HG03469 (cell line): ENCODE data around the gene KMT2B.

Source experiments
- ATAC-seq: cut with Tn5 transposase; IDR thresholded peaks from one replicate; pipeline ENCODE4 v1.9.1; 2021; ENCODE audit warnings: mild to moderate bottlenecking, moderate library complexity, moderate number of reproducible peaks; ENCODE audit not compliant: unreplicated experiment

The KMT2B gene

DNA sequence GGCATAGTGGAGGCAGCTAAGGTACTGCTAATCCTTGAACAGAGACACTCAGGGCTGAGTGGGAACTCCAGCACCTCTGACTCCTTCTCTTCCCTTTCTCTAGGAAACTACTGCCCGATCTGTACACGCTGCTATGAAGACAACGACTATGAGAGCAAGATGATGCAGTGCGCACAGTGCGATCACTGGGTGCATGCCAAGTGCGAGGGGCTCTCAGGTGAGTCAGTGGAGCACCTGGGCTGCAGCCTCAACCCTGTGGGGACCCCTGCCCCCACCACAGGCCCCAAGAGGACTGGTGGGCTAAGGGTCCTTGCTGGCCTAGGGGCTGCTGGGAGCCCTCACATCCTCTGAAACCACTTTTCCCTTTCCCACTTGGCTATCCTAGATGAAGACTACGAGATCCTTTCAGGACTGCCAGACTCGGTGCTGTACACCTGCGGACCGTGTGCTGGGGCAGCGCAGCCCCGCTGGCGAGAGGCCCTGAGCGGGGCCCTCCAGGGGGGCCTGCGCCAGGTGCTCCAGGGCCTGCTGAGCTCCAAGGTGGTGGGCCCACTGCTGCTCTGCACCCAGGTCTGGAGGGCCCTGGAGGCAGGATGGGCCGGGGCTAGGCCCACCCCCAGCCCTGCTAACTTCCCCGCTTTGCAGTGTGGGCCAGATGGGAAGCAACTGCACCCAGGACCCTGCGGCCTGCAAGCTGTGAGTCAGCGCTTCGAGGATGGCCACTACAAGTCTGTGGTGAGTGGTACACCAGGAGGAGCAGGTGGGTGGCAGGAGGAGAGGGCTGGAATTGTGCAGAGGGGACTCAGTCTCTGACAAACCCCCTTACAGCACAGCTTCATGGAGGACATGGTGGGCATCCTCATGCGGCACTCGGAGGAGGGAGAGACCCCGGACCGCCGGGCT is 9.5 kb downstream of the KMT2B start:
- ATAC-seq: no peak

DNA sequence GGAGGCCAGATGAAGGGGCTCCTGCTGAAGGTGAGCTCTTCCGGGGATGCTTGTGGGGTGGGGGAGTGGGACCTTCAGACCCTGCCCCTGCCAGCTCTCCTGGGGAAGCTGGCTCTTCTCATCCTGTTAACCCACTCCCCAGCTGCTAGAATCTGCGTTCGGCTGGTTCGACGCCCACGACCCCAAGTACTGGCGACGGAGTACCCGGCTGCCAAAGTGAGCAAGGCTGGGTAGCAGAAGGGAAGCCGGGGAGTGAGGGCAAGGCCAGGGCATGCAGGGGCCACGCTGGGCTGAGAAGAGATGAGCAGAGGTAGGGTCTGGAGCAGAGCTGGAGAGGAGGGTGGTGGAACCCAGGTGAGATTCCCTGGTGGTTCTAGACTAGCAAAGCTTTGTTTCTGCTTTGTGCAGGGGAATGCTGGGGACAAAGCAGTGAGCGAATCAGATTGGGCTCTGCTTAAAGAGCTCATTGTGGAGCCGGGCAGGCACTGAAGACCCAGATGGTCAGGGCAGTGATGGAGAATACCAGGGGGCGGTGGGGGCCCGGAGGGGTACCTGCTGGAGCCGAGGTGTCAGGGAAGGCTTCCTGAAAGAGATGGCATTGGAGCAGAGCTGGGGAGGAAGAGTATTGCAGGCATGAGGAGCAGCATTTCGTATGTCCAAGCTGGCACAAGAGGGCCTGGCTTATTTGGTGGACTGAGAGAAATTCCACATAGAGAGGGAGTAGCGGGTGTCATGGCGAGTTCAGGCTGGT is 10.3 kb downstream of the KMT2B start:
- ATAC-seq: no peak

DNA sequence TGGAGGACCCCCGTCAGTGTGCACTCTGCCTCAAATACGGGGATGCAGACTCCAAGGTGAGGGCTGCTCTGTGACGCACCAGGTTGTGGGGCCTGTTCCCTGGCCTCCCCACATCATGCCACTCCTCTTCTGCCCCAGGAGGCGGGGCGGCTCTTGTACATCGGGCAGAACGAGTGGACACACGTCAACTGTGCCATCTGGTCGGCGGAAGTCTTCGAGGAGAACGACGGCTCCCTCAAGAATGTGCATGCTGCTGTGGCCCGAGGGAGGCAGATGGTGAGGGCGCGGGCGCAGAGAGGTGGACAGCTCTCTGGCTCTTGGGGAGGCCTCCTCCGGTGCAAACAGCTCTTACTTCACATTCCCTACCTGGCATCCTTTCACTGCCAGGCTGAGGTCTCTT is 11.2 kb downstream of the KMT2B start:
- no peak for ATAC-seq

DNA sequence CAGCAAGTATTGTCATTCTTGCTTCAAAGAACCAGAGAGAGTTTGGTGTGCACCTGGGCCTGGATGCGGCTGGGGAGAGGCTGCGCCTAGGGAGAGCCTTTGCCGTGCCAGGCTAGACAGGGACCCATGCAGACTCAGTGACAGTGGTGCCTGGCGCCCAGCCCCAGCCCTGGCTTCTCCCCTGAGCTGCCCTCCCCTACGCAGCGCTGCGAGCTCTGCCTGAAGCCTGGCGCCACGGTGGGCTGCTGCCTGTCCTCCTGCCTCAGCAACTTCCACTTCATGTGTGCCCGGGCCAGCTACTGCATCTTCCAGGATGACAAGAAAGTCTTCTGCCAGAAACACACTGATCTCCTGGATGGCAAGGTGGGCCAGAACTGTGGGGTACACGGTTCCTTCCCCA is 12.0 kb downstream of the KMT2B start:
- ATAC-seq: no peak

DNA sequence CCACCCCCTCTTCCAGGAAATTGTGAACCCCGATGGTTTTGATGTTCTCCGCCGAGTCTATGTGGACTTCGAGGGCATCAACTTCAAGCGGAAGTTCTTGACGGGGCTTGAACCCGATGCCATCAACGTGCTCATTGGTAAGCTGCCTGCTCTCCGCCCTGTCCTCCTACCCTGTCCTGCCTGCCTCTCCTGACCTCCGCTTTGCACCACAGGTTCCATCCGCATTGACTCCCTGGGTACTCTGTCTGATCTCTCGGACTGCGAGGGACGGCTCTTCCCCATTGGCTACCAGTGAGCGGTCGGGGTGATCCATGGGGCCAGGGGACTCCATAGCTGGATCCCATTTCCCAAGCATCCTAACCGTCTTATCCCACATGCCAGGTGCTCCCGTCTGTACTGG is 12.5 kb downstream of the KMT2B start:
- ATAC-seq: no peak

DNA sequence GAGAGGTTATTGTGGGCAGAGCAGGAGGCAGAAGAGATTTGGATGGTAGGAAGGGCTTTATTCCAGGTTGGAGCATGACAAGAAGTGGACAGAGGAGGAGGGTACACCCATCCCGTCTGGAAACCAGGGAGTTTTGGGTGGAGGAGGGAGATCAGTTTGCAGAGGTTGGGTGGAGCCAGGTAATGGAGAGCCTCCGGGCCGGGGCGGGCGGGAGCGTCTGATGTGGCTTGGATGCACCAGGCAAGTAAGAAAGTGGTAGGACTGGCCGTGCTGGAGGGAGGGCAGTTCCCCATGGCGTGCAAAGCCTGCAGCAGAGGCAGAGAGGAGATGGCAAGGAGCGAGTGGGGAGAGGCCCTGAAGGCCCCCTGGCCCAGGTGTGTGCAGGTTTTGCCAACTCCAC is 13.6 kb downstream of the KMT2B start:
- ATAC-seq: no peak

DNA sequence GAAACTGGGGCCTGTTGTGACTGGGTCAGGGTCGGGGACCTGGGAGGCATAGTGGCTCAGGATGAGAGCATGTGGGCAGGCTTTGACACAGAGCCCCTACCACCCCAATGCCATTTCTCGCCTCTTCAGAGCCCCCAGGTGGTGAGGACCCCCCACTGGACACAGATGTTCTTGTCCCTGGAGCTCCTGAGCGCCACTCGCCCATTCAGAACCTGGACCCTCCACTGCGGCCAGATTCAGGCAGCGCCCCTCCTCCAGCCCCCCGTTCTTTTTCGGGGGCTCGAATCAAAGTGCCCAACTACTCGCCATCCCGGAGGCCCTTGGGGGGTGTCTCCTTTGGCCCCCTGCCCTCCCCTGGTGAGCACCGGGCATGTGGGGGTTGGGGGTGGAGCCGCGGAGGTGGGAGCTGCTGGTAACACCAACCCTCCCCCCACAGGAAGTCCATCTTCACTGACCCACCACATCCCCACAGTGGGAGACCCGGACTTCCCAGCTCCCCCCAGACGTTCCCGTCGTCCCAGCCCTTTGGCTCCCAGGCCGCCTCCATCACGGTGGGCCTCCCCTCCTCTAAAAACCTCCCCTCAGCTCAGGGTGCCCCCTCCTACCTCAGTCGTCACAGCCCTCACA is 14.1 kb downstream of the KMT2B start:
- ATAC-seq: no peak

DNA sequence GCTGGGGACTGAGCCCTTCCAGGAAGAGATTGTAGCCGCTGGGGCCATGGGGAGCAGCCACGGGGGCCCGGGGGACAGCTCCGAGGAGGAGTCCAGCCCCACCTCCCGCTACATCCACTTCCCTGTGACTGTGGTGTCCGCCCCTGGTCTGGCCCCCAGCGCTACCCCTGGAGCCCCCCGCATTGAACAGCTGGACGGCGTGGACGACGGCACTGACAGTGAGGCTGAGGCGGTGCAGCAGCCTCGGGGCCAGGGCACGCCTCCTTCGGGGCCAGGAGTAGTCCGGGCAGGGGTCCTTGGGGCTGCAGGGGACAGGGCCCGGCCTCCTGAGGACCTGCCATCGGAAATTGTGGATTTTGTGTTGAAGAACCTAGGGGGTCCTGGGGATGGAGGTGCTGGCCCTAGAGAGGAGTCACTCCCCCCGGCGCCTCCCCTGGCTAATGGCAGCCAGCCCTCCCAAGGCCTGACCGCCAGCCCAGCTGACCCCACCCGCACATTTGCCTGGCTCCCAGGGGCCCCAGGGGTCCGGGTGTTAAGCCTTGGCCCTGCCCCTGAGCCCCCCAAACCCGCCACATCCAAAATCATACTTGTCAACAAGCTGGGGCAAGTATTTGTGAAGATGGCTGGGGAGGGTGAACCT is 14.9 kb downstream of the KMT2B start:
- no peak for ATAC-seq

DNA sequence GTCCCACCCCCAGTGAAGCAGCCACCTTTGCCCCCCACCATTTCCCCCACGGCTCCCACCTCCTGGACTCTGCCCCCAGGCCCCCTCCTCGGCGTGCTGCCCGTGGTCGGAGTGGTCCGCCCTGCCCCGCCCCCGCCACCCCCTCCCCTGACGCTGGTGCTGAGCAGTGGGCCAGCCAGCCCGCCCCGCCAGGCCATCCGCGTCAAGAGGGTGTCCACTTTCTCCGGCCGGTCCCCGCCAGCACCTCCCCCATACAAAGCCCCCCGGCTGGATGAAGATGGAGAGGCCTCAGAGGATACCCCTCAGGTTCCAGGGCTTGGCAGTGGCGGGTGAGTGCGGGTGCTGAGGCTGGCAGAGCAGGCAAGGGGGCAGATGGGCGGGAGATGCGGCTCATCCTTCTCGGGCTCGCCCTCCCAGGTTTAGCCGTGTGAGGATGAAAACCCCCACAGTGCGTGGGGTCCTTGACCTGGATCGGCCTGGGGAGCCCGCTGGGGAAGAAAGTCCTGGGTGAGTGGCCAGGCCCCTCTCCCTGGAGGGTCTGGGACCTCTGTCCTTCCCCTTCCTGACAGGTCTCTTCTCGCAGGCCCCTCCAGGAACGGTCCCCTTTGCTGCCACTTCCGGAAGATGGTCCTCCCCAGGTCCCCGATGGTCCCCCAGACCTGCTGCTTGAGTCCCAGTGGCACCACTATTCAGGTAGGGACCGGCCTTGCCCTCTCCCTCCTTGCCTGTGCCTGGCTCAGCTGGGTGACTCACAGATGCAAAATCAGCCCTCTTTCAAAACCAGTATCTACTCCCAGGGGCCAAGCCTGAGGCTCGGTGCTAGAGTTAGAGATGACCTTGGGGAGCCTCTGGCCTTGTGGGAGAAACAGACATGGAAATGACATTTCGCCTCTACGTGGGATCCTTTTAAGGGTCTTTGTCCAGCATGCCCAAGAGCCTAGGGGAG is 15.7 kb downstream of the KMT2B start:
- ATAC-seq: no peak

DNA sequence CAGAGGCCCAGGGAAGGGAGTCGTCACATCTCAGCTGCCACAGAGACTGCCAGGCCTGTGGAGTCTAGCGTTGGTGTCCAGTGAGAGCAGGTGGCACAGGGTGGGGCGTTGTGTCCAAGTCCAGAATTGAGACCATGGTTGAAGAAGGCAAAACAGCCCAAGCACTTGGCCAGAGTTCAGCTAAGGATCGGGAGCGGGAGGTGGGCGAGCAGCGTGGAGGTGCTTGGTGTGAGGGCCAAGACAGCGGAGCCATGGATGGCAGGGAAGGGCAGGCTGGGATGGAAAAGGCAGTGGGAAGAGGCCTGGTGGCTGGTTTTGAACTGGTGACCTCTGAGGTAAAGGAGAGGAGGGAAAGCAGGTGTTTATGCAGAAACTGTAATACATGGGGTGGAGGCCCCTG is 16.5 kb downstream of the KMT2B start:
- no peak for ATAC-seq

DNA sequence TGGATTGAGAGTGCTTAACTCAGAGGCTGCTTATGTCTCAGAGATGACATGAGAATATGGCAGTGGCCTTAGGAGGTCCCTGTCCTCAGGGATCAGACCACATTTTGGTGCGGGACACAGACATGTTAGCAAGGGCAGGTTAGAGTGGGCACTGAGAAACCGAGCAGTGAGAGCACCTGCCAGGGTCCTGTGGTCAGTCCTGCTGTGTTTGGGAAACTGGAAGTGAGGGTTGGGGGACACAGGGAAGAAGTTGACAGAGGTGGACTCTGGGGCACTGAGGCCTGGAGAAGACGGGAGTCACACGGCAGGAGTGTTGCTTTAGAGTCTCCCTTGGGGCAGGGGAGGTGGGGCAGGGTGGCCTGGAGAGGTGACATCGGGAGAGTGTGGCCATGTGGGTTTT is 17.1 kb downstream of the KMT2B start:
- ATAC-seq: no peak

DNA sequence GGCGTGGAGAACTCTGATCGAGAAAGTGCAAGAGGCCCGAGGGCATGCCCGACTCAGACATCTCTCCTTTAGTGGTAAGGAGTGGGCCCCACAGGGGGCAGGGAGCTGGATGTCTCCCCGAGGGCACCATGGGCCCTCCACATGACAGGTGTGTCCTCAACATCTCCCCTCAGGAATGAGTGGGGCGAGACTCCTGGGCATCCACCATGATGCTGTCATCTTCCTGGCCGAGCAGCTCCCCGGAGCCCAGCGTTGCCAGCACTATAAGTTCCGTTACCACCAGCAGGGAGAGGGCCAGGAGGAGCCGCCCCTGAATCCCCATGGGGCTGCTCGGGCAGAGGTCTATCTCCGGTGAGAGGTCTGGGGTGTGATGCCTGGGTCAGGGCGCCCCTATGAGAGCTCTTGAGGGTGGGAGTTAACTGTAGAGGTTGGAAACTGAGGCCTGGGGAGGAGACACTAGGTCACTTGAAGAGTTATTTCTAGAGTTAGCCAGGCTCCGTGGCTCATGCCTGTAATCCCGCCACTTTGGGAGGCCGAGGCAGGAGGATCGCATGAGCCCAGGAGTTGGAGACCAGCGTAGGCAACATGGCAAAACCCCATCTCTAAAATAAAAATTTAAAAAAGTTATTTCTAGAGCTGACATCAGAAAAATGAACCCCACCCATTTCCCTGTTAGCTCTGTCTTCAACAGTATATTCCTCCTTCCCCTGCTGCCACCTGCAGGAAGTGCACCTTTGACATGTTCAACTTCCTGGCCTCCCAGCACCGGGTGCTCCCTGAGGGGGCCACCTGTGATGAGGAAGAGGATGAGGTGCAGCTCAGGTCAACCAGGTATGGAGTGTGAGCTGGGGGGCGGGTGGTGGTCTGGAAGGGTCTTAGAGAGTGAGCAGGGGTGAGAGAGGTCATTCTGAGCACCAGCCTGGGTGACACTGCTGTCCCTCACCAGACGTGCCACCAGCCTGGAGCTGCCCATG is 19.4 kb downstream of the KMT2B start:
- ATAC-seq: no peak

DNA sequence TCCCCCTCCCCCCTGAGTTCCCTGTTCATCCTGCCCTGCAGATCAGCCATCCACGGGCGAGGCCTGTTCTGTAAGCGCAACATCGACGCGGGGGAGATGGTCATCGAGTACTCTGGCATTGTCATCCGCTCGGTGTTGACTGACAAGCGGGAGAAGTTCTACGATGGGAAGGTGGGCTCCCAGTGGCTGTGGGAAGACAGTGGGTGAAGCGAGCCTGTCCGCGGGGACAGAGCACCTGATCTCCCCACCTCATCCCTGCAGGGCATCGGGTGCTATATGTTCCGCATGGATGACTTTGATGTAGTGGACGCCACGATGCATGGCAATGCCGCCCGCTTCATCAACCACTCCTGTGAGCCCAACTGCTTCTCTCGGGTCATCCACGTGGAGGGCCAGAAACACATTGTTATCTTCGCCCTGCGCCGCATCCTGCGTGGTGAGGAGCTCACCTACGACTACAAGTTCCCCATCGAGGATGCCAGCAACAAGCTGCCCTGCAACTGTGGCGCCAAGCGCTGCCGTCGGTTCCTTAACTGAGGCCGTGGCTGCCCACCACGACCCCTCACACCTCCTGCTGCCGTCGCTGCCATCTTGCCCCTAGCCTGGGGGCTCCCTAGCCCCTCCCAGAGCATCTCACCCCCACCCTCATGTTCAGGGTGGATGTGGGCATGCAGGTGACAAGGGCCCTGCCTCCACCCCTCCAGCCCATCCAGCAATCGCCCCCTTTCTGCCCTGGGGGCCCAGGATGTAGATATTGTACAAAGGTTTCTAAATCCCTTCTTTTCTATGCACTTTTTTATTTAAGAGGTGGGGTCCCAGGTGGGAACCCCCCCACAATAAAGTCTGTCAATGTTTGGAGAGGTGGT is 20.5 kb downstream of the KMT2B start:
- no peak for ATAC-seq

DNA sequence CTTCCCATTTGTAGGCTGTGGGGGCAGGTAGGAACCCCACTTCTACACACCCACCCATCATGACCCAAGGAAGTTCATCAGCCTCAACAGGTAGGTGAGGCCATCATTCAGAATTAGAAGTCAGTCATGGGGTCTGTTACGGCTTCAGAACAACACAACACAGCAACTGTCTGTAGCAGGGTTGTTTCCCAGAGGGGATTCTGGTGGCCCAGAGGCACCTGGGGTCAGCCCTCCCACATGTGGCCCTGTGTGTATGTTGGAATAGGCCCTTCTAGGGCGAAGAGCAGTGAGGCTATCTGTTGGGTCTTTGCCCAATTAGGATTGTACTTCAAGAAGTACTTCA is 21.1 kb downstream of the KMT2B start:
- ATAC-seq: no peak

DNA sequence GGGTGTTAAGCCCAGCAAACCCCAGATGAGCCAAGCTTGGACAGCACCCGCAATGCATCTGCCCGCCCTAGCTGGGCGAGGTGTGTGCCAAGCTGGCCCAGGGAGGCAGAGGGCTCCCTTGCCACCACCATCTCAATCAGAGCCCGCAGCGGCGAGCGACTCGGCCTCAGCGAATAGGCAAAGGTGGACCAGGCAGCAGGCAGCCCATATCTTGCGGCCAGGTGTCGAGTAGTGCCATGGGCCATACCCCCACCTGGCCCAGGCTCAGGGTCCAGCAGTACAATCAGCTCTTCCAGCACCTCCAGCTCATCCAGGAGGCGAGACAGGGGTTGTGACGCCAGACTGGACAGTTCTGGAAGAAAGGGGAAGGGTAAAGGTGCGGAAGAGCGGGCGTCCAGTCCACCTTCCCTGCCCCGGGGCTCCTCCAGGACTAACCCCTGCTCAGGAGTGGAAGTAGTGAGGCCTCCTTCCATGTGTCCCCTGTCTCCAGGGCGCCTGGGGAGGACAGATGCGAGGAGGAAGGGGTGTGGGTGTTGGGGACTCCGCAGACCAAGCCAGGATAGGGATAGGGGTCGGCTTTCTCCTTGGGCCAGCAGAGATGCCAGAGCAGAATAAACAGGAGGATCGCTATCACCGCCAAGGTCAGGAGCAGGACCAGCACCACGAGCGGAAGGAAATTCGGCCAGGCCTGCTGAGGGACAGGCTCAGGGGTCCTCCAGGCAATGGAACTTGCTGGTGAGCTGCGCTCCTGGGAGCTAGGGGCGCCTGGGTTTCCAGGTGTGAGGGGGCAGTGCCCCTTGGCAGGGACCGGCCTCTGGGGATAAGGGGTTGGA is 21.7 kb downstream of the KMT2B start:
- ATAC-seq: no peak

DNA sequence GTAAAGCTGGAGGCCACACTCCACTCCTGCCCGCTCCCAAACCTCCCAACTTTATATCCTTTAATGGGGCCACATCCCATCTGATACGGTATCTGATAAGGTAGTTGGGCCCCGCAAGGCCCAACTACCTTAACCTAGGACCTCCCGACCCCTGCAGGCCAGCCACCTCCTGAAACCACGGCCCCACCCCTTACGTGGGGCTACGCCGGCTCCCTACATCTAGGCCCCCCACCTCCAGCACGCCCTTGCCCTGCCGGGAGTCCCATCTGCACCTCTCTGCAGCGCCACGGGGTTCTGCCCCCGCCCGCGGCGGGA is 22.3 kb downstream of the KMT2B start:
- no peak for ATAC-seq

DNA sequence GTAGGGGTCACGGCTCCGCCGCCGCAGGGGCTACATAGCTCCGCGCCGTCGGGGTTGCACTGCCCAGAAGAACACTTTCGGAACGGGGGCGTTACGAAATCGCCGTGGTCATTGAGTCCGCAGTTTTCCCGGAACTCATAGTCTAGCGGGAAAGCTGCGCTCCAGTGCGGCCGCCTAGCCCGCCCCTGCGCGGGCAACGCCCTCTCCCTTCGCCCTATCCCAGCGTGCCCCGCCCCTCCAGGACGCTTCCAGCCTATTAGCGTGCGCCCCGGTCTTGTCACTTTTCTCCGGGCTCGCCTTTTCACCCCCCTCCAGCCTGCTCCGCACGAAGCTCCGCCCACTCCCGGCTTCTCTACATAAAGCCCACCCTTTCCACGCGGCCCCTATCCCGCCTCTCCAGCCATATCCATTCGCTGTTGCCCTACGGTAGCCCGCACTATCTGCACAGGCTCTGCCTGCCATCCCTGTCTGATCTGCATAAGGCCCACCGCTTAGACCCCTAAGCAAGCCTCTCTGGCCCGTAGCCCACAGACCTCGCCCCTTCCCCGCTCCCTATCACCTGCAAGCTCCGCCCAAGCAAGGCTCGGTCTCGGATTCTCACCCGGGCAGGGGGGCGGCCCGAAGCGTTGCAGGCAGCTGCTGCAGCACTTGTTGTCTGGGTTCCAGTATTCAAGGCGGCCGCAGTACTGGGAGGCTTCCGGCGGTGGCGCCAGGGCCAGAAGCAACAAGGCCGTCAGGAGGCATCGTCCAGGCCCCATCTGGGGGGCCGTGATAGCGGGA is 22.8 kb downstream of the KMT2B start:
- ATAC-seq: peak; percentile 27
